ENCODE measurements around the gene CD38.

GRCh38 chr4:15765391-15765790 is 12.7 kb upstream of the CD38 start:
- TF ChIP-seq CTCF (IDR thresholded peaks at IDR 0.05; ENCODE audit: poor library complexity) (no peak), EZH2 (IDR thresholded peaks at IDR 0.05; ENCODE audit: borderline replicate concordance) (no peak), EZH2phosphoT487 (IDR thresholded peaks at IDR 0.05; ENCODE audit: low read depth, severe bottlenecking, unreplicated experiment) (no peak)
